HEK293 (cell line): ENCODE measurements around the gene DNMT1.
A peak's percentile ranks its signal among the peaks of the same experiment; 100 is the strongest.

Experiments
- CTCF ChIA-PET: fragments of 350-600 bp; formaldehyde crosslinking; extraction: SDS; loops from one replicate; lab custom pipeline; 2021; ENCODE audit warnings: antibody characterized with exemption; lab: Yijun Ruan, JAX
- POLR2A ChIA-PET: fragments of 300-600 bp; formaldehyde crosslinking; extraction: SDS; loops from one replicate; lab custom pipeline; 2020; ENCODE audit warnings: antibody characterized with exemption, inconsistent platforms; lab: Yijun Ruan, JAX
- H3K27ac ChIP-seq: fragments of 200-500 bp; sonication (Bioruptor generic); 2 replicates; pipeline ENCODE4 v1.5.1; 2014; ENCODE audit warnings: low read depth, low read length, control low read depth, inconsistent platforms; ENCODE audit errors: extremely low read depth
- H3K36me3 ChIP-seq, 2 experiments: fragments of 200-500 bp in 1 of 2; sonication (Bioruptor generic) in 1 of 2; 1 replicate in 1 of 2; 2 replicates in 1 of 2; pipeline ENCODE4 v1.5.1; 2014 to 2017; ENCODE audit warnings: inconsistent platforms in 2 of 2, low read length in 2 of 2; ENCODE audit not compliant: control insufficient read depth in 2 of 2, insufficient read depth in 1 of 2
- H3K4me1 ChIP-seq: fragments of 200-500 bp; sonication (Bioruptor generic); 2 replicates; pipeline ENCODE4 v1.5.1; 2014; ENCODE audit warnings: mild to moderate bottlenecking, low read length, inconsistent platforms; ENCODE audit not compliant: control insufficient read depth, insufficient read depth
- H3K4me3 ChIP-seq: 2 replicates; pipeline ENCODE4 v1.5.1; 2011; ENCODE audit warnings: low read depth, mild to moderate bottlenecking, control low read depth, low read length, moderate library complexity
- H3K9me3 ChIP-seq: fragments of 200-500 bp; sonication (Bioruptor generic); 2 replicates; pipeline ENCODE4 v1.5.1; 2014; ENCODE audit warnings: low read depth, low read length, inconsistent platforms; ENCODE audit not compliant: control insufficient read depth, insufficient read depth
- BCL11A ChIP-seq: fragments of 450-650 bp; formaldehyde crosslinking; IDR thresholded peaks from 2 replicates; pipeline ENCODE4 v1.5.1; 2016; ENCODE audit warnings: low read depth, missing biosample characterization, missing genetic modification characterization
- BCL11B ChIP-seq: fragments of 450-650 bp; formaldehyde crosslinking; IDR thresholded peaks from 2 replicates; pipeline ENCODE4 v1.5.1; 2016; ENCODE audit warnings: low read depth, missing biosample characterization, missing genetic modification characterization
- ELK4 ChIP-seq: IDR thresholded peaks from 2 replicates; pipeline ENCODE4 v1.6.1; 2011; ENCODE audit warnings: mild to moderate bottlenecking, low read depth, low read length, borderline replicate concordance
- GLIS2 ChIP-seq: fragments of 450-650 bp; formaldehyde crosslinking; IDR thresholded peaks from 2 replicates; pipeline ENCODE4 v1.5.1; 2016; ENCODE audit warnings: missing biosample characterization, missing genetic modification characterization
- HOXC10 ChIP-seq: sonication (generic); formaldehyde crosslinking; IDR thresholded peaks from 2 replicates; pipeline ENCODE4 v1.8.1; 2023; ENCODE audit warnings: mild to moderate bottlenecking, missing genetic modification reagents
- IKZF3 ChIP-seq: fragments of 450-650 bp; IDR thresholded peaks from 2 replicates; pipeline ENCODE4 v1.5.0; 2018; ENCODE audit warnings: missing biosample characterization, mild to moderate bottlenecking, missing genetic modification characterization, moderate library complexity
- KLF1 ChIP-seq: fragments of 450-650 bp; formaldehyde crosslinking; IDR thresholded peaks from 2 replicates; pipeline ENCODE4 v1.5.1; 2016; ENCODE audit warnings: missing biosample characterization, missing genetic modification characterization
- KLF10 ChIP-seq: fragments of 450-650 bp; IDR thresholded peaks from 2 replicates; pipeline ENCODE4 v1.5.1; 2018; ENCODE audit warnings: missing biosample characterization, mild to moderate bottlenecking, missing genetic modification characterization
- KLF16 ChIP-seq: fragments of 450-650 bp; formaldehyde crosslinking; IDR thresholded peaks from 2 replicates; pipeline ENCODE4 v1.5.1; 2017; ENCODE audit warnings: missing biosample characterization, missing genetic modification characterization
- KLF7 ChIP-seq: fragments of 450-650 bp; formaldehyde crosslinking; IDR thresholded peaks from 2 replicates; pipeline ENCODE4 v1.5.1; 2016; ENCODE audit warnings: missing biosample characterization, missing genetic modification characterization, borderline replicate concordance
- KLF8 ChIP-seq: fragments of 450-650 bp; formaldehyde crosslinking; IDR thresholded peaks from 2 replicates; pipeline ENCODE4 v1.5.1; 2016; ENCODE audit warnings: missing biosample characterization, missing genetic modification characterization
- SETDB1 ChIP-seq: IDR thresholded peaks from one replicate; pipeline ENCODE4 v1.6.1; 2017; ENCODE audit warnings: mild to moderate bottlenecking, low read length, moderate library complexity, mixed read lengths; ENCODE audit not compliant: insufficient read length
- SP3 ChIP-seq: fragments of 450-650 bp; formaldehyde crosslinking; IDR thresholded peaks from 2 replicates; pipeline ENCODE4 v1.5.1; 2016; ENCODE audit warnings: missing biosample characterization, missing genetic modification characterization
- YY1 ChIP-seq: fragments of 450-650 bp; formaldehyde crosslinking; IDR thresholded peaks from 2 replicates; pipeline ENCODE4 v1.5.1; 2018; ENCODE audit warnings: missing biosample characterization, missing genetic modification characterization
- ZBTB7A ChIP-seq: fragments of 450-650 bp; formaldehyde crosslinking; IDR thresholded peaks from 2 replicates; pipeline ENCODE4 v1.5.1; 2016; ENCODE audit warnings: low read depth, missing biosample characterization, missing genetic modification characterization
- ZFP69B ChIP-seq: fragments of 450-650 bp; formaldehyde crosslinking; IDR thresholded peaks from 2 replicates; pipeline ENCODE4 v1.5.1; 2016; ENCODE audit warnings: missing biosample characterization, missing genetic modification characterization
- ZNF366 ChIP-seq: fragments of 450-650 bp; formaldehyde crosslinking; conservative IDR thresholded peaks from 2 replicates; pipeline ENCODE4 v1.5.1; 2016; ENCODE audit warnings: missing biosample characterization, missing genetic modification characterization
- ZNF394 ChIP-seq: fragments of 450-650 bp; formaldehyde crosslinking; IDR thresholded peaks from 2 replicates; pipeline ENCODE4 v1.5.1; 2016; ENCODE audit warnings: missing biosample characterization, missing genetic modification characterization, mild to moderate bottlenecking, moderate library complexity, borderline replicate concordance
- ZNF596 ChIP-seq: fragments of 450-650 bp; IDR thresholded peaks from 2 replicates; pipeline ENCODE4 v1.5.0; 2018; ENCODE audit warnings: missing biosample characterization, mild to moderate bottlenecking, missing genetic modification characterization, moderate library complexity
- ZNF692 ChIP-seq: fragments of 450-650 bp; formaldehyde crosslinking; IDR thresholded peaks from 2 replicates; pipeline ENCODE4 v1.5.1; 2016; ENCODE audit warnings: missing biosample characterization, missing genetic modification characterization
- ZNF707 ChIP-seq: fragments of 450-650 bp; formaldehyde crosslinking; IDR thresholded peaks from 2 replicates; pipeline ENCODE4 v1.5.1; 2016; ENCODE audit warnings: missing biosample characterization, missing genetic modification characterization
- ZNF830 ChIP-seq: fragments of 450-650 bp; IDR thresholded peaks from 2 replicates; pipeline ENCODE4 v1.5.0; 2018; ENCODE audit warnings: missing biosample characterization, missing genetic modification characterization, low read depth, mild to moderate bottlenecking, moderate library complexity
- ZNF843 ChIP-seq: fragments of 450-650 bp; formaldehyde crosslinking; IDR thresholded peaks from 2 replicates; pipeline ENCODE4 v1.5.1; 2016; ENCODE audit warnings: missing biosample characterization, missing genetic modification characterization
- ZSCAN23 ChIP-seq: fragments of 450-650 bp; formaldehyde crosslinking; IDR thresholded peaks from 2 replicates; pipeline ENCODE4 v1.5.1; 2016; ENCODE audit warnings: missing biosample characterization, missing genetic modification characterization
- TF ChIP-seq, protein P1 (sequence below): fragments of 450-650 bp; formaldehyde crosslinking; IDR thresholded peaks from 2 replicates; pipeline ENCODE4 v1.5.1; 2016; ENCODE audit warnings: missing biosample characterization, missing genetic modification characterization
- TF ChIP-seq, protein P2 (sequence below): fragments of 450-650 bp; formaldehyde crosslinking; conservative IDR thresholded peaks from 2 replicates; pipeline ENCODE4 v1.5.1; 2016; ENCODE audit warnings: low read depth, missing biosample characterization, missing genetic modification characterization
- TF ChIP-seq, protein P3 (sequence below): fragments of 450-650 bp; formaldehyde crosslinking; IDR thresholded peaks from 2 replicates; pipeline ENCODE4 v1.5.1; 2016; ENCODE audit warnings: missing biosample characterization, missing genetic modification characterization

DNMT1 gene

DNA sequence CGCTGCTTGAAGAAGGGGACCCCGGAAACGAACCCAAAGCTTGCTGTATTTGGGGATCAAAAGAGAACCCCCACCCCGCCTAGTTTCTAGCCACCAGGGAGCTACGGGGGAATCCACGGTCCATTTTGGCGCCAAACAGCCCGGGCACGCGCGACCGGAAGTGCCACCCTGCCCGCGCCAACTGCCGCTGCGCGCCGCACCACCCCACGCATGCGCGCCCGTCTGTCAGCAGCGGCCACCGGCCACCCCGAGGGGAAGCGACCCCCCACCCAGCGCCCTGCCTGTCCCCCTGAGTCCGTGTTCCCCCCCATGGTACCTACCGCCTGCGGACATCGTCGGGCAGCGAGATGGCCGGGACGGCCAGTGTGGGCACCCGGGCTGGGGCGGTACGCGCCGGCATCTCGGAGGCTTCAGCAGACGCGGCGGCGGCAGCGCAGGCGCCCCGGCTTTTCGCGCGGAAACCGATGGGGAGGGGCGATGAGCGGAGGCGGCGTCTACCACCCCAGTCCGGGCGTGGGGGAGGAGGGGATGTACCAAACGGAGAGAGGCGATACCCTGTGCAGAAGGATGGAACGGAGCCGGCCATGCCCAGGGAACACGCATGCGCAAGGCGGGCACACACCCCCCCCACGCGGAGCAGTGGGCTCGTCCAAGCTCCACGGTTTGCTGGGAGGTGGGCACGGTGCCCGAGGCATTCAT, at the start of gene DNMT1:
TSS of gene DNMT1 (minus strand) at position 454 of the 699 bp plus-strand sequence. CDS start at position 400, 54 bp downstream.
- H3K9me3 ChIP-seq: no peaks in the 10 kb centered on the region
- POLR2A ChIA-PET: interaction anchor here (0.6 to 1.6 kb wide), 14 partner anchors 10 to 208 kb away, joined by 3 to 8 read pairs (median 3); partner anchors contain the start of genes CDC37, MRPL4, PPAN and RAVER1
- H3K4me3 ChIP-seq: peak within 1 kb of the TSS; percentile 99
- peak within 1 kb of the TSS; percentile 86 for H3K27ac ChIP-seq
- CTCF ChIA-PET: interaction anchor here (0.6 to 3.2 kb wide), 4 partner anchors 12 to 76 kb away, joined by 3 to 10 read pairs (median 4); partner anchors contain the start of gene ICAM1
- H3K36me3 ChIP-seq: peaks cover 10 to 36% of the 10 kb centered on the region in 2 experiments; a peak in 2 of 3 replicates
- H3K4me1 ChIP-seq: no peaks in the 10 kb centered on the region
- TF ChIP-seq YY1 (tag by site-specific recombination) (peak; percentile 53), GLIS2 (tag by site-specific recombination) (peak; percentile 99), ZSCAN23 (tag by site-specific recombination) (no peak), KLF1 (tag by site-specific recombination) (peak; percentile 23; the same call in 1 of the 2 replicates), ZNF596 (tag by site-specific recombination) (no peak), BCL11B (tag by site-specific recombination) (peak; percentile 39; the same call in 1 of the 2 replicates), KLF8 (tag by site-specific recombination) (peak; percentile 89), ELK4 (peak; percentile 64; the same call in 1 of the 2 replicates), ZNF707 (no peak), SETDB1 (peak; percentile 68), ZFP69B (peak; percentile 68; the same call in 1 of the 2 replicates), IKZF3 (tag by site-specific recombination) (peak; percentile 59), KLF16 (tag by site-specific recombination) (peak; percentile 76), ZNF830 (no peak), KLF10 (tag by site-specific recombination) (0 out of 2 replicates have a peak, but pooled peaks have one; percentile 63), HOXC10 (CRISPR knock-in tag) (0 out of 2 replicates have a peak, but pooled peaks have one; percentile 91), ZNF366 (tag by site-specific recombination) (peak; percentile 82), SP3 (tag by site-specific recombination) (peak; percentile 84), ZBTB7A (tag by site-specific recombination) (peak; percentile 53; the same call in 1 of the 2 replicates), ZNF843 (tag by site-specific recombination) (peak; percentile 70), ZNF394 (tag by site-specific recombination) (peak; percentile 47; the same call in 1 of the 2 replicates), BCL11A (tag by site-specific recombination) (peak; percentile 57; the same call in 1 of the 2 replicates), ZNF692 (tag by site-specific recombination) (peak; percentile 80), KLF7 (tag by site-specific recombination) (peak; percentile 49)
- TF ChIP-seq, protein P1, sequence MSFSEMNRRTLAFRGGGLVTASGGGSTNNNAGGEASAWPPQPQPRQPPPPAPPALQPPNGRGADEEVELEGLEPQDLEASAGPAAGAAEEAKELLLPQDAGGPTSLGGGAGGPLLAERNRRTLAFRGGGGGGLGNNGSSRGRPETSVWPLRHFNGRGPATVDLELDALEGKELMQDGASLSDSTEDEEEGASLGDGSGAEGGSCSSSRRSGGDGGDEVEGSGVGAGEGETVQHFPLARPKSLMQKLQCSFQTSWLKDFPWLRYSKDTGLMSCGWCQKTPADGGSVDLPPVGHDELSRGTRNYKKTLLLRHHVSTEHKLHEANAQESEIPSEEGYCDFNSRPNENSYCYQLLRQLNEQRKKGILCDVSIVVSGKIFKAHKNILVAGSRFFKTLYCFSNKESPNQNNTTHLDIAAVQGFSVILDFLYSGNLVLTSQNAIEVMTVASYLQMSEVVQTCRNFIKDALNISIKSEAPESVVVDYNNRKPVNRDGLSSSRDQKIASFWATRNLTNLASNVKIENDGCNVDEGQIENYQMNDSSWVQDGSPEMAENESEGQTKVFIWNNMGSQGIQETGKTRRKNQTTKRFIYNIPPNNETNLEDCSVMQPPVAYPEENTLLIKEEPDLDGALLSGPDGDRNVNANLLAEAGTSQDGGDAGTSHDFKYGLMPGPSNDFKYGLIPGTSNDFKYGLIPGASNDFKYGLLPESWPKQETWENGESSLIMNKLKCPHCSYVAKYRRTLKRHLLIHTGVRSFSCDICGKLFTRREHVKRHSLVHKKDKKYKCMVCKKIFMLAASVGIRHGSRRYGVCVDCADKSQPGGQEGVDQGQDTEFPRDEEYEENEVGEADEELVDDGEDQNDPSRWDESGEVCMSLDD (tag by site-specific recombination): peak; percentile 84
- TF ChIP-seq, protein P2, sequence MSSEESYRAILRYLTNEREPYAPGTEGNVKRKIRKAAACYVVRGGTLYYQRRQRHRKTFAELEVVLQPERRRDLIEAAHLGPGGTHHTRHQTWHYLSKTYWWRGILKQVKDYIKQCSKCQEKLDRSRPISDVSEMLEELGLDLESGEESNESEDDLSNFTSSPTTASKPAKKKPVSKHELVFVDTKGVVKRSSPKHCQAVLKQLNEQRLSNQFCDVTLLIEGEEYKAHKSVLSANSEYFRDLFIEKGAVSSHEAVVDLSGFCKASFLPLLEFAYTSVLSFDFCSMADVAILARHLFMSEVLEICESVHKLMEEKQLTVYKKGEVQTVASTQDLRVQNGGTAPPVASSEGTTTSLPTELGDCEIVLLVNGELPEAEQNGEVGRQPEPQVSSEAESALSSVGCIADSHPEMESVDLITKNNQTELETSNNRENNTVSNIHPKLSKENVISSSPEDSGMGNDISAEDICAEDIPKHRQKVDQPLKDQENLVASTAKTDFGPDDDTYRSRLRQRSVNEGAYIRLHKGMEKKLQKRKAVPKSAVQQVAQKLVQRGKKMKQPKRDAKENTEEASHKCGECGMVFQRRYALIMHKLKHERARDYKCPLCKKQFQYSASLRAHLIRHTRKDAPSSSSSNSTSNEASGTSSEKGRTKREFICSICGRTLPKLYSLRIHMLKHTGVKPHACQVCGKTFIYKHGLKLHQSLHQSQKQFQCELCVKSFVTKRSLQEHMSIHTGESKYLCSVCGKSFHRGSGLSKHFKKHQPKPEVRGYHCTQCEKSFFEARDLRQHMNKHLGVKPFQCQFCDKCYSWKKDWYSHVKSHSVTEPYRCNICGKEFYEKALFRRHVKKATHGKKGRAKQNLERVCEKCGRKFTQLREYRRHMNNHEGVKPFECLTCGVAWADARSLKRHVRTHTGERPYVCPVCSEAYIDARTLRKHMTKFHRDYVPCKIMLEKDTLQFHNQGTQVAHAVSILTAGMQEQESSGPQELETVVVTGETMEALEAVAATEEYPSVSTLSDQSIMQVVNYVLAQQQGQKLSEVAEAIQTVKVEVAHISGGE (tag by site-specific recombination): peak; percentile 89
- TF ChIP-seq, protein P3, sequence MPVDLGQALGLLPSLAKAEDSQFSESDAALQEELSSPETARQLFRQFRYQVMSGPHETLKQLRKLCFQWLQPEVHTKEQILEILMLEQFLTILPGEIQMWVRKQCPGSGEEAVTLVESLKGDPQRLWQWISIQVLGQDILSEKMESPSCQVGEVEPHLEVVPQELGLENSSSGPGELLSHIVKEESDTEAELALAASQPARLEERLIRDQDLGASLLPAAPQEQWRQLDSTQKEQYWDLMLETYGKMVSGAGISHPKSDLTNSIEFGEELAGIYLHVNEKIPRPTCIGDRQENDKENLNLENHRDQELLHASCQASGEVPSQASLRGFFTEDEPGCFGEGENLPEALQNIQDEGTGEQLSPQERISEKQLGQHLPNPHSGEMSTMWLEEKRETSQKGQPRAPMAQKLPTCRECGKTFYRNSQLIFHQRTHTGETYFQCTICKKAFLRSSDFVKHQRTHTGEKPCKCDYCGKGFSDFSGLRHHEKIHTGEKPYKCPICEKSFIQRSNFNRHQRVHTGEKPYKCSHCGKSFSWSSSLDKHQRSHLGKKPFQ (tag by site-specific recombination): peak; percentile 85
